Vagina (tissue), 2 donors: ENCODE measurements around the gene CEP104. TPM values are rescaled to one million over a fixed set of nuclear protein-coding genes. Genes with fewer than 3 reads are reported as not detected.

Experiments used
- DNase-seq, 2 donors: peaks; one replicate each; pipeline ENCODE4 v3.0.0-alpha.2; 2017; ENCODE audit errors: extremely low spot score in 2 of 2
- H3K27ac ChIP-seq: fragments of 200-600 bp; sonication (generic); one replicate; pipeline ENCODE4 v1.5.1; 2019
- H3K27me3 ChIP-seq: fragments of 200-600 bp; sonication (generic); one replicate; pipeline ENCODE4 v1.5.1; 2019
- H3K36me3 ChIP-seq, 2 donors: fragments of 200-600 bp; sonication (generic); one replicate each; pipeline ENCODE4 v1.5.1; 2017 to 2019
- H3K4me1 ChIP-seq: fragments of 200-600 bp; sonication (generic); one replicate; pipeline ENCODE4 v1.5.1; 2019
- H3K4me3 ChIP-seq, 2 donors: fragments of 200-600 bp; sonication (generic); 1 replicate in 1 of 2; 2 replicates in 1 of 2; pipeline ENCODE4 v1.5.1; 2016 to 2019
- H3K9me3 ChIP-seq: fragments of 200-600 bp; sonication (generic); one replicate; pipeline ENCODE4 v1.5.1; 2019
- POLR2A ChIP-seq, 2 donors: fragments of 450-650 bp; IDR thresholded peaks; one replicate each; pipeline ENCODE4 v1.6.1; 2017; ENCODE audit warnings: antibody characterized with exemption in 2 of 2, mild to moderate bottlenecking in 2 of 2, moderate library complexity in 2 of 2
- POLR2AphosphoS5 ChIP-seq, 2 donors: sonication (generic); formaldehyde crosslinking; IDR thresholded peaks; one replicate each; pipeline ENCODE4 v1.9.0; 2017; ENCODE audit warnings: antibody characterized with exemption in 2 of 2, mild to moderate bottlenecking in 2 of 2, low read depth in 1 of 2; ENCODE audit not compliant: insufficient read depth in 1 of 2
- intact Hi-C: fragments of 100-400 bp; cut with DNase I; formaldehyde crosslinking; loops from one replicate; pipeline ENCODE4 v1.15.1; 2023
- total RNA-seq: library from RNA; depleted of rRNA; stranded (reverse); fragments of >200 nt; gene quantifications from one replicate; pipeline ENCODE4 v1.2.3, GENCODE V29; 2016
- TF ChIP-seq, protein P1 (sequence below), 3 experiments: fragments of 450-650 bp in 2 of 3; fragments of 200-600 bp in 1 of 3; sonication (generic) in 1 of 3; IDR thresholded peaks; one replicate each; pipeline ENCODE4 v1.5.1; 2017 to 2019; ENCODE audit warnings: antibody characterized with exemption in 3 of 3, mild to moderate bottlenecking in 2 of 3, moderate library complexity in 2 of 3

Gene CEP104
- total RNA-seq, 1 donor from 2014 or later, result 62.9 TPM

DNA sequence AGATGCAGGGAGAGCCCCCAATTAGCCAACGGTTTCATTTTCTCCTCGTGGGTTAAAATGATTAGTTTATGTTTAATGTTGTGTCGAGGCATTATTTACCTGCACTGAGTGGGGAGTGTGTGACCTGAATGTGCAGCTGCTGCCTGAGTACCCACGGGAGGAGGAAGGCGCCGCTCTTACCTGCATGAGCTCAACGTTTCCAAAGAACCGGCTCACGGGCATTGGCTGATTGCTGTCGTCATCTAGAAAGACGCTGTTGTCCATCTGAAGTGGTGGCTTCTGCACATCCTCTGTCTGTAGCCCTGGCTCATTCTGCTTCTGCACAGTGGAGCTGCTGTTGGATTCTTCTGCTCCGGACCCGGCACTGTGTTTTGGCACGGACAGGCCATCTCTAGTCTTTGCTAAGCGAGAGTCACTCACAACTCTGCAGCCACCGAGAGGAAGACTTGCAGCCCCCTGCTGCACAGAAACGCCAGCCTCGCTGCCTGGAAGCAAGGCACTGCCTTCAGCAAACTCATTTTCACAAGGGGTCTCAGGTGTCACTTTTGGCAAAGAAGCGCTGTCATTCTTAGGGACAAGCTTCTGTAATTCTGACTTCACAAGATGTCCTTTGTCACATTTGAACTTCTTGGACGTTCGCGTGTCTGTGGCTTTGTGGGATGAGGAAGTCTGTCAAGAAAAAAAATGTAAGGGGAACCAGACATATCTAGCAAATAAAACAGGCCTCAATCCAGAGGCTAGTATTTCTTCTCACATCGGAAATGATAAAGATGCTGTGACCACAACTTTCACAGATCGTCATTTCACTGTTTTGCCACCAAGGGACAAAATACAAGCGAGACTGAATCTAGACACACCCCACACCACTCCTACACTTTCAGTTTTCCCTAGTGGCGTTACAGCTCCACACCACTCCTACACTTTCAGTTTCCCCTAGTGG lies 33.6 kb upstream of the CEP104 start:
- no peak for DNase-seq
- TF ChIP-seq POLR2A (IDR thresholded peaks at IDR 0.05), result no peak
- no peak for TF ChIP-seq POLR2AphosphoS5 (IDR thresholded peaks at IDR 0.05; ENCODE audit: insufficient read depth in 1 of 2, low read depth in 1 of 2)
- TF ChIP-seq, protein P1, sequence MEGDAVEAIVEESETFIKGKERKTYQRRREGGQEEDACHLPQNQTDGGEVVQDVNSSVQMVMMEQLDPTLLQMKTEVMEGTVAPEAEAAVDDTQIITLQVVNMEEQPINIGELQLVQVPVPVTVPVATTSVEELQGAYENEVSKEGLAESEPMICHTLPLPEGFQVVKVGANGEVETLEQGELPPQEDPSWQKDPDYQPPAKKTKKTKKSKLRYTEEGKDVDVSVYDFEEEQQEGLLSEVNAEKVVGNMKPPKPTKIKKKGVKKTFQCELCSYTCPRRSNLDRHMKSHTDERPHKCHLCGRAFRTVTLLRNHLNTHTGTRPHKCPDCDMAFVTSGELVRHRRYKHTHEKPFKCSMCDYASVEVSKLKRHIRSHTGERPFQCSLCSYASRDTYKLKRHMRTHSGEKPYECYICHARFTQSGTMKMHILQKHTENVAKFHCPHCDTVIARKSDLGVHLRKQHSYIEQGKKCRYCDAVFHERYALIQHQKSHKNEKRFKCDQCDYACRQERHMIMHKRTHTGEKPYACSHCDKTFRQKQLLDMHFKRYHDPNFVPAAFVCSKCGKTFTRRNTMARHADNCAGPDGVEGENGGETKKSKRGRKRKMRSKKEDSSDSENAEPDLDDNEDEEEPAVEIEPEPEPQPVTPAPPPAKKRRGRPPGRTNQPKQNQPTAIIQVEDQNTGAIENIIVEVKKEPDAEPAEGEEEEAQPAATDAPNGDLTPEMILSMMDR (IDR thresholded peaks at IDR 0.05), result no peak
- Histone ChIP-seq H3K4me3 (no peak overlapping the region), H3K9me3 (no peaks in the 10 kb centered on the region), H3K36me3 (peaks cover 0 to 45% of the 10 kb centered on the region in 2 donors), H3K4me1 (no peaks in the 10 kb centered on the region), H3K27me3 (no peaks in the 10 kb centered on the region), H3K27ac (no peak overlapping the region)
- intact Hi-C loops, result no loop called here

- H3K4me1 ChIP-seq, result no peaks in the 10 kb centered on the region
- TF ChIP-seq POLR2A (IDR thresholded peaks at IDR 0.05) (no peak), POLR2AphosphoS5 (IDR thresholded peaks at IDR 0.05; ENCODE audit: insufficient read depth in 1 of 2, low read depth in 1 of 2) (no peak)
- TF ChIP-seq, protein P1 (IDR thresholded peaks at IDR 0.05), result no peak
- H3K9me3 ChIP-seq, result no peaks in the 10 kb centered on the region
- H3K27me3 ChIP-seq, result no peaks in the 10 kb centered on the region
- peaks cover 0 to 37% of the 10 kb centered on the region in 2 donors for H3K36me3 ChIP-seq
- intact Hi-C loops, result no loop called here
- DNase-seq, result no peak
- no peak overlapping the region for H3K27ac ChIP-seq
- no peak overlapping the region for H3K4me3 ChIP-seq
These were observed 32.9 kb upstream of the CEP104 start for GRCh38 chr1:3889936-3890335.

- H3K36me3 ChIP-seq, result peaks cover 0 to 40% of the 10 kb centered on the region in 2 donors
- TF ChIP-seq POLR2AphosphoS5 (IDR thresholded peaks at IDR 0.05; ENCODE audit: insufficient read depth in 1 of 2, low read depth in 1 of 2) (no peak), POLR2A (IDR thresholded peaks at IDR 0.05) (no peak)
- TF ChIP-seq, protein P1 (IDR thresholded peaks at IDR 0.05), result no peak
These were observed 31.3 kb upstream of the CEP104 start for GRCh38 chr1:3888301-3888700.

DNA sequence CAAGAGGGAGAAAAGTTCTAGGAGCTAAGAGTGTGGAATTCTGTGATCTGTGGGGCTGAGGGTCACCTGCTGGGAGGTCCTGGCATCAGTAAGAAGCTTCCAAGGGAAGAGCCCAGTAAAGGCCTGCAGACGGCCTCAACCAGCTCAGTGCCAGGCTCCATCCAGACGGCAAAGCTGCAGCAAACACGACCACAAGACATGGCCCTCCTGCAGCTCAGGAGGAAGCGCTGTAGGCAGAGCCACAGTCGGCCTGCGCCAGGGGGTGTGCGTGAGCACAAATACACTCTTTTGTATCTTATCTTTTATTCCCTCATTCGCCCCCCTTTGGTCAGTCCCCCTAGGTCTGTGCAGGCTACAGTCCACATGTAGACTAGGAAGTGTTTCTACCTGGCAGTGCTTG lies 29.7 kb upstream of the CEP104 start:
- Histone ChIP-seq H3K27ac (no peak overlapping the region), H3K4me3 (no peak overlapping the region), H3K36me3 (peaks cover 0 to 44% of the 10 kb centered on the region in 2 donors), H3K27me3 (no peaks in the 10 kb centered on the region), H3K4me1 (no peaks in the 10 kb centered on the region), H3K9me3 (no peaks in the 10 kb centered on the region)
- no peak for TF ChIP-seq POLR2AphosphoS5 (IDR thresholded peaks at IDR 0.05; ENCODE audit: insufficient read depth in 1 of 2, low read depth in 1 of 2)
- no peak for TF ChIP-seq POLR2A (IDR thresholded peaks at IDR 0.05)
- TF ChIP-seq, protein P1 (IDR thresholded peaks at IDR 0.05), result no peak
- DNase-seq, result no peak
- intact Hi-C loops, result no loop called here

More at GRCh38 chr1:3888301-3888700, 31.3 kb upstream of the CEP104 start:
- Histone ChIP-seq H3K9me3 (no peaks in the 10 kb centered on the region), H3K4me1 (no peaks in the 10 kb centered on the region), H3K27me3 (no peaks in the 10 kb centered on the region), H3K27ac (no peak overlapping the region), H3K4me3 (no peak overlapping the region)
- intact Hi-C loops, result no loop called here
- no peak for DNase-seq
